ENCODE results near the gene P2RX4.

DNA sequence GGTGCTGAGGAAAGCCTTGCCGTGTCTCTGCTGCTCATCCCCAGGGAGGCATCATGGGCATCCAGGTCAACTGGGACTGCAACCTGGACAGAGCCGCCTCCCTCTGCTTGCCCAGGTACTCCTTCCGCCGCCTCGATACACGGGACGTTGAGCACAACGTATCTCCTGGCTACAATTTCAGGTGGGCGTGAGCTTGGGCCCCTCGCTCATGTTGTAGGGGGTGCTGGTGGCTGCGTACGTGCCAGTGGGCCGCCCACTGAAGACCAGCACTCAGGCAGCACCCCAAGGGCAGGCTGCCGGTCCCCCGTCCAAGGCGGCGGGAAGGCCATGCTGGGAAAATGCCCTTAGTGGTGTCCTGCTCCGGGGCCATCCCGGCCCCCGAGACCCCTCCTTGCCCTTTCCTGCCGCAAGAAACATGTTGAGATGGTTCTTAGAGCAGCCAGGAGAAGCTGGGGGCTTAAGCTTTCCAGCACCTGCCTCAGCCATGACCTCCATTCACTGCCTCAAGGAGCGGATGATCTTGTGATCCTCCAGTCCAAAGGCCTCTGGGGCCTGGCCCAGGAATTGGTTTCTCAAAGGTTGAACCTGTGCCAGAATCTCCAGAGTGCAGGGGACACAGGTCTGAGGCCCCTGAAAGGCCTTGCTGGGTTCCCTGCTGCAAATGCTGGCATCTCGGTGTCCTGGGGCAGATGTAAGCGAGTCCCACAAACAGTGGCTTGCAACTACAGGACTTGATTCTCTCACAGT, 19.2 kb downstream of the P2RX4 start:
- no peak for TF ChIP-seq TAF1 (IDR thresholded peaks at IDR 0.05; ENCODE audit: control insufficient read depth, extremely low read depth, insufficient read depth, low read length, severe bottlenecking)
- TF ChIP-seq, protein P1, sequence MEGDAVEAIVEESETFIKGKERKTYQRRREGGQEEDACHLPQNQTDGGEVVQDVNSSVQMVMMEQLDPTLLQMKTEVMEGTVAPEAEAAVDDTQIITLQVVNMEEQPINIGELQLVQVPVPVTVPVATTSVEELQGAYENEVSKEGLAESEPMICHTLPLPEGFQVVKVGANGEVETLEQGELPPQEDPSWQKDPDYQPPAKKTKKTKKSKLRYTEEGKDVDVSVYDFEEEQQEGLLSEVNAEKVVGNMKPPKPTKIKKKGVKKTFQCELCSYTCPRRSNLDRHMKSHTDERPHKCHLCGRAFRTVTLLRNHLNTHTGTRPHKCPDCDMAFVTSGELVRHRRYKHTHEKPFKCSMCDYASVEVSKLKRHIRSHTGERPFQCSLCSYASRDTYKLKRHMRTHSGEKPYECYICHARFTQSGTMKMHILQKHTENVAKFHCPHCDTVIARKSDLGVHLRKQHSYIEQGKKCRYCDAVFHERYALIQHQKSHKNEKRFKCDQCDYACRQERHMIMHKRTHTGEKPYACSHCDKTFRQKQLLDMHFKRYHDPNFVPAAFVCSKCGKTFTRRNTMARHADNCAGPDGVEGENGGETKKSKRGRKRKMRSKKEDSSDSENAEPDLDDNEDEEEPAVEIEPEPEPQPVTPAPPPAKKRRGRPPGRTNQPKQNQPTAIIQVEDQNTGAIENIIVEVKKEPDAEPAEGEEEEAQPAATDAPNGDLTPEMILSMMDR (IDR thresholded peaks at IDR 0.05 in 2 of 3, conservative IDR thresholded peaks at IDR 0.05 in 1 of 3; ENCODE audit: insufficient read depth in 2 of 3, low read depth in 1 of 3, low read length in 3 of 3): no peak
